ENCODE measurements around the gene TGFA.

Gene TGFA

DNA sequence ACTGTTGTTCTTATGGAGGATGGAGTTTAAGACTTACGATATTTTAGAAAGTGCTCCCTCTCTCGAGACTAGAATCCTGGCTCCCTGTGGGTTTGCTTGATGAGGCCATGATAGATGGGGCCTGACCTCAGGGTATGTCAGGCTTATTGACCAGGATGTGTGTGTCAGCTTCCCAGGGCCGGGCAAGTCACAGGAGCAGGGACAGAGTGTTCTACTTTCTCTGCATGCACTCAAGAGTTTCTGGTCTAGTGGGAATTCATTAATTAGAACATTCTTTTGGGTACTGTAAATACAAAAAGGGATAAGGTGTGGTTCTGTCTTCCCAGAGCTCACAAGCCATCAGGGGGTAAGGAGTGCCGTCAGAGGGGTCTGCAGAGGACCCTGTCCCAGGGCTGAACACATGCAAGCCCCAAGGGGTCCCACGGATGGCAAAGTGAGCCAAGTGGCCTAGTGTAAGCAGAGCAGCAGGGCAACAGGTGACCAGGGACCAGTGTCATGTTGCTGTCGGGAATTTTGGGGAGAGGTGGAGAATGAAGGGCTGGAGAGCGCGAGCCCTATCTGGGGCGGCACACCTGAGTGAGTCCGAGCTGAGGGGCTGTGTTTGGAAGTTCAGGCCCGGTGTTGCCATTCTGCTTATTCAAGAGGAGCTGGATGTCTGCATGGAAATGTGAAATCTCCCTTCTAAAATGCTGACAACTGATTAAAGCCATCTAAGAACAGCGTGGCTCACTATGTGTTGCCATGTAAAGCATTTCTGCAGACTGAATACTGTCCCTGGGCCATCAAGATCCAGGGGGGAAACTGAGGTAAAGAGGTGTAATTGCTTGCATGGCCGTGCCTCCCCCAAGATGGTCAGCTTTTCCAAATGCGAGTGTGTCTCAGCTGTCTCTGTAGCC is 91.4 kb downstream of the TGFA start:
- no peak for DNase-seq

GRCh38 chr2:70461414-70461813 is 92.2 kb downstream of the TGFA start:
- no peak for DNase-seq

- DNase-seq, result no peak
Measured at GRCh38 chr2:70460333-70460732, 93.3 kb downstream of the TGFA start.

- DNase-seq, result no peak
Measured at GRCh38 chr2:70458661-70459060, 95.0 kb downstream of the TGFA start.

DNA sequence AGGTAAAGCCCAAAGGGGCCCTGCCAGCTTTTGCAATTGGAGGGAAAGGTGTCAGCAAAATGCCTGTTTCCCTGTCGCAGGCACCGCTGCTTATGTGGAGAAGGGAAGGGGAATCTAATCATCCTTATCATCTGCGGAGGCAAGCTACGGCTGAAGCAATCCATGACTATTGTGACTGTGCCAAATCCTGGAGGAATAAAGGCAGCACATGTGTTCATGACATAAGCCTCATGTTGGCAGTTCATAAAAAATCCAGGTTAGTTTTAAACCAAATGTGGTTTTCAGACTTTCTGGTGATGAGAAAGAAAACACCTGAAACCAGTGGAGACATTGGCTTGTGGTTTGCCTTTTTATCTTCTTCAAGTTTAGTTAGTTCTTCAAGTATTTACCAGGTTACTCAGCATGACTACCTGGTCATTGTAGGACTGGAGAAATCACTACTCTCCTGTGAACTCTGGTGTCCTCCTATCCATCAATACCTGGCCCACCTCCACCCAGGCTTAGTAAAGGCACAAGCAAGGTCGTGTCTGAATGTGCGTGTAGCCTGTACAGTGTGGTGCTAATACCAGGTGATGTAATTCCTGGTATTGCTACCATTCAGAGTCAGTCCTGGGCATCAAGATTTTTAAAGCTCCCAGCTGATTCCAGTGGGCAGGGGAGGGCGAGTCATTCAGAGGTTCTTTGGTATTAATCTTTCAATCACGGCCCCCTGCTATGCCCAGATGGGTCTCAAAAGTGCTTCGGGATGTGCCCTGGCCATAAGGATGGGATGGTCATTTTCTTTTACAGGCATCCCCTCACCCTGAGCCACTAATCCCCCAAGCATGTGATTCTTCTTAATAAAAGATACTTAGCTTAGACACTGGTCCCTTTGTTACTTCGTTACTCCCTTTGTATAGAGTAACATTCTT is 96.8 kb downstream of the TGFA start:
- no peak for DNase-seq

- DNase-seq, result no peak
Measured at GRCh38 chr2:70454936-70455544, 98.6 kb downstream of the TGFA start.

- no peak for DNase-seq
Measured at GRCh38 chr2:70450641-70451250, 102.9 kb downstream of the TGFA start.

GRCh38 chr2:70448041-70448440 is 105.6 kb downstream of the TGFA start:
- no peak for DNase-seq

DNA sequence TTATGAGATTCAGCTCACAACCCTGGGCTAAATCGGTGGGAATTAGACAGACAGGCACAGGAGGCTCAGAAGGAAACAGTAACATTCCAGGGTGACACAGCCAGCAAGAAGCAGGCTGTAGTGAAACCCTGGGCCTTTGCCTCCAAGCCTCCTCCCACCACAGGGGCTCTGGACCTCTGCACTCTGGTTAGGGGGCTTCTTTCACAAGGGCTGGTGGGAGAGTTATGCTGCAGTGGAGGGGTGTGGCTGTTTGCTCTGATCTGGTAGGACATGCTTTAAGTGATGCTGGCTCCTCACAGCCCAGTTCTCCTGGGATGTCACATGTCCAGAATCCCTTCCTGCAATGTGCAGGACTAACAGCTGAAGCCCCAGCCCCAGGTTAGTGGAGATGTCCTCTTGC is 109.9 kb downstream of the TGFA start:
- DNase-seq, result no peak

- no peak for DNase-seq
Measured at GRCh38 chr2:70443078-70443465, 110.6 kb downstream of the TGFA start.

DNA sequence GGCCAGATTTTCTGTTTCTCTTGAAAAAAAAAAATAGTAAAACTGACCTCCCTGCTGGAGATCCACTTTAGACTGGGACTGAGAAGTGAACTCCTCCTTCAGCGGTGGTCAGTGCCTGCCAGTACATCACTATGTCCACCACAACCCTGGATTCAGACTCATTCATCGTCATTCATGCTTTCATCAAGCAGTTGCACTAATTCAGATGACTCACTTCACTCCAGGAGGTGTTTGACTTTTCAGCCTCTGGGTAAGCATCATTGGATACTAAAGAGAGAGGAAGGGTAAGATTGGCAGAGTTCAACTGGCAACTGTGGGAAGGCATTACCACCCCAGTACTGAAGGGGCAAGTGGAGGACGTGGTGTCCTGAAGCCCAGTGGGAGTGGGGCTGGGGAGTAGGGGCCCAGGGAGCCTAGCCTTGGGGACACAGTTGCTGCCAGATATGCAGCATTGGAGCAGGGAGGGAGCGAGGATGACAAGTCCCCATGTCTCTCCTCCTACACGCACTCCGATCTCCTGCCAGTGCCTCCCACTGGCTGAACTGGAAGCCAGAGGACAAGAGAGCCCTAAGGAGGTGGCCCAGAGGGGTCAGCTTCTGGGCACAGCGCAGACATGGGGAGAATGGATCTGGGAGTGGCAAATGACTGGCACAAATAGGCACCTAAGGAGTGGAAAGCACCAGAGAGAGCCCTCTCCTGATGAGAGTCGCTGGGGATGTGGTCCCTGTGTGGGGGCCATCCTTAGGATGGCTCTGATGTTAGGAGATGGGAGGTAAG is 111.1 kb downstream of the TGFA start:
- no peak for DNase-seq

DNA sequence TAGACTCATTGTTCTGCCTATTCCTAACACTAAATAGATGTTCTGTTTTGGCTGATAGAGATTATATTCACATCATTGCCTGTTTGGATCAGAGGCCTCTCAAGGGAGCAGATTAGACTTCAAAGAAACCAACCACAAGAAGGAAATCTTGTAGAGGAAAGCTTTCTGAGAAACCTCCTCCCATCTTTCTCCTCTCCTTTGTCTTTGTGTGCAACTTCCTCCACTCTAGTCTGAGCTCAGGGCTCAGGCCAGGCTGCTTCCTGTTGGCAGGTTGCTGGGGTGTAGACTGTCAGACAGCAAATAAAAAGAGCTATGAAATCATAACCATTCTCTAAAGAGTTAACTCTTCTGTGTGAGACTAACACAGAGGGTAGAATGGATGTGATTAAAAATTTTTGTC is 113.0 kb downstream of the TGFA start:
- no peak for DNase-seq

DNA sequence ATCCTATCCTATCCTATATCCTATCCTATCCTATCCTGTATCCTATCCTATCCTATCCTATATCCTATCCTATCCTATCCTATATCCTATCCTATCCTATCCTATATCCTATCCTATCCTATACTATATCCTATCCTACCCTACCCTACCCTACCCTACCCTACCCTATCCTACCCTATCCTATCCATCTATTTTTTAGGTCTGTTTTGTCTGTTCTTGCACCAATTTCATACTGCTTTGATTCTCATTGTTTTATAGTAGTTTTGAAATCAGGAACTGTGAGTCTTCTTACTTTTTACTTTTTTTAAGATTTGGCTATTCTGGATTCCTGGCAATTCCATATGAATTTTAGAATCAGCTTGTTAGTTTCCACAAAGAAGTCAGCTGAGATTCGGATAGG is 118.5 kb downstream of the TGFA start:
- no peak for DNase-seq

GRCh38 chr2:70433315-70433714 is 120.3 kb downstream of the TGFA start:
- DNase-seq, result no peak

GRCh38 chr2:70431716-70432347 is 121.8 kb downstream of the TGFA start:
- DNase-seq, result no peak

DNA sequence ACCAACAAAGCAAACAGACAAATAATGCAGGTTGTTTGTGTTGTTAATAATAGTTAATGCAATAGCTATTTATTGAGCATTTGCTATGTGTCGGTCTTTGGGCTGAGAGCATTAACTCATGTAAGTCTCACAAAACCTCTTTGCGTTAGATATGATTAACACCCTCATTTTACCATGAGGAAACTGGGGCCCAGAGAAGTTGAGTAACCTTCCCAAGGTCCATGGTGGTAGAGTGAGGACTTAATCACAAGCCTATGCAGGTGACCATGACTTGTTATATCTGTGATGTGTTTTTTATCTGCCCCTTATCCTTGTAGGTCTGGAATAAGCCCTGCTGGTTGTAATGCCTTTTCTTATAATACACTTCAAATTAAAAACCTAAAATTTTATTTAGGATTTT is 127.3 kb downstream of the TGFA start:
- DNase-seq, result no peak

- no peak for DNase-seq
Measured at GRCh38 chr2:70425682-70426301, 127.8 kb downstream of the TGFA start.

- DNase-seq, result no peak
Measured at GRCh38 chr2:70420740-70421139, 132.9 kb downstream of the TGFA start.

DNA sequence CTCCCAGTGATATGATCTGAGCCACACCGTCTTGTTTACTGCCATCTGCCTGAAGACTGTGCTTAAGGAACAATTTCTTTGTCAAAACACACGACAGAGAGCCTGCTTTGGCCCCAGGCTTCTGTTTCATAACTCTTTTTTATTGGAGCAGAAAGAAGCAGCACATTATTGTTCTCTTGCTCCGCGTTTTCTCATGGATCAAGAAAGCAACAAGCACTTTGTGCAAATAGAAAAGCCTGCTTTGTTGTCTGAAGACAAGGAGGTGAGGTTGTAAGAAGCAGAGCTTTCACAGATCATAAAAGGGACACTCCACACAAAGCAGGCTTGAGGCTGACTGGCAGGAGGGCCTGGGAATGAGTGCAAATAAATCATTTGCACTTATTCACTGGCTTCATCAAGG is 133.5 kb downstream of the TGFA start:
- DNase-seq, result no peak

DNA sequence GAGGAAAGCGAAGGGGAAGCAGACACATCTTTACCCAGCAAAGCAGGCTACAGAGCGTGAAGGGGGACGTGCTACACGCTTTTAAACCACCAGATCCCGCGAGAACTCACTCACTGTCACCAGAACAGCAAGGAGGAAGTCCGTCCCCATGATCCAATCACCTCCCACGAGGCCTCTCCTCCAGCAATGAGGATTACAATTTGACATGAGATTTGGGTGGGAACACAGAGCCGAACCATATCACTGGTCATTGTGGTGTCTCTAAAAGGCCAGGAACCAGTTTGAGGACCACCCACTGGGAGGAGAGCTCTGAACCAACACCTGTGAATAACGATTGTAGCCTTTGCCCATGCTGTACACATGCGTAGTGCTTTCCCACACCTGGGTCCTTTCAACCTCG is 135.1 kb downstream of the TGFA start:
- DNase-seq, result no peak

- DNase-seq, result no peak
Measured at GRCh38 chr2:70417011-70417410, 136.6 kb downstream of the TGFA start.

Data from NCI-H1092 (cell line).